Liver (tissue), 9 donors: ENCODE results near the gene ZNF71. TPM values are rescaled to one million over a fixed set of nuclear protein-coding genes. Genes with fewer than 3 reads are reported as not detected.

Experiments
- DNase-seq: peaks from one replicate; pipeline ENCODE4 v3.0.0-alpha.2; 2017; ENCODE audit warnings: low spot score
- H3K27ac ChIP-seq, 2 donors: one replicate each; pipeline ENCODE4 v1.7.0; 2013; ENCODE audit warnings: inconsistent platforms in 2 of 2, low read length in 2 of 2, control low read depth in 1 of 2, low read depth in 1 of 2, mild to moderate bottlenecking in 1 of 2
- H3K27me3 ChIP-seq, 4 donors: one replicate each; pipeline versions ENCODE4 v1.6.1 to v1.7.0; 2013; ENCODE audit warnings: low read length in 3 of 4, inconsistent platforms in 1 of 4, mild to moderate bottlenecking in 1 of 4, moderate library complexity in 1 of 4; ENCODE audit not compliant: control insufficient read depth in 4 of 4, insufficient read depth in 4 of 4
- H3K36me3 ChIP-seq, 4 donors: one replicate each; pipeline versions ENCODE4 v1.6.1 to v1.7.0; 2013; ENCODE audit warnings: low read length in 3 of 4, mild to moderate bottlenecking in 3 of 4, low read depth in 1 of 4, moderate library complexity in 1 of 4; ENCODE audit not compliant: control insufficient read depth in 4 of 4, insufficient read depth in 3 of 4
- H3K4me1 ChIP-seq, 4 donors: one replicate each; pipeline versions ENCODE4 v1.6.1 to v1.7.0; 2013; ENCODE audit warnings: low read length in 3 of 4, mild to moderate bottlenecking in 3 of 4, moderate library complexity in 1 of 4; ENCODE audit not compliant: control insufficient read depth in 4 of 4, insufficient read depth in 4 of 4
- H3K4me3 ChIP-seq, 3 donors: one replicate each; pipeline versions ENCODE4 v1.6.1 to v1.7.0; 2013; ENCODE audit warnings: low read length in 3 of 3, control low read depth in 1 of 3, low read depth in 1 of 3, mild to moderate bottlenecking in 1 of 3
- H3K9ac ChIP-seq, 2 donors: one replicate each; pipeline ENCODE4 v1.7.0; 2013; ENCODE audit warnings: low read length in 2 of 2, mild to moderate bottlenecking in 2 of 2, moderate library complexity in 2 of 2, control low read depth in 1 of 2, low read depth in 1 of 2
- H3K9me3 ChIP-seq, 4 donors: one replicate each; pipeline versions ENCODE4 v1.6.1 to v1.7.0; 2013; ENCODE audit warnings: low read length in 3 of 4; ENCODE audit not compliant: control insufficient read depth in 4 of 4
- EGR1 ChIP-seq, 2 donors: IDR thresholded peaks; 2 replicates each; pipeline ENCODE4 v1.6.1; 2016 to 2018; ENCODE audit warnings: antibody characterized with exemption in 2 of 2, low read depth in 2 of 2
- FOXA1 ChIP-seq: IDR thresholded peaks from 2 replicates; pipeline ENCODE4 v1.6.1; 2016; ENCODE audit warnings: antibody characterized with exemption
- FOXA2 ChIP-seq: IDR thresholded peaks from 2 replicates; pipeline ENCODE4 v1.6.1; 2016; ENCODE audit warnings: antibody characterized with exemption
- HNF4G ChIP-seq: IDR thresholded peaks from 2 replicates; pipeline ENCODE4 v1.6.1; 2016; ENCODE audit warnings: antibody characterized with exemption
- JUND ChIP-seq, 2 donors: IDR thresholded peaks; 2 replicates each; pipeline ENCODE4 v1.6.1; 2016; ENCODE audit warnings: antibody characterized with exemption in 2 of 2
- MAX ChIP-seq: IDR thresholded peaks from 2 replicates; pipeline ENCODE4 v1.6.1; 2016; ENCODE audit warnings: antibody characterized with exemption
- NR2F2 ChIP-seq: IDR thresholded peaks from 2 replicates; pipeline ENCODE4 v1.6.1; 2016; ENCODE audit warnings: antibody characterized with exemption
- RXRA ChIP-seq, 2 donors: IDR thresholded peaks; 2 replicates each; pipeline ENCODE4 v1.6.1; 2017 to 2018; ENCODE audit warnings: antibody characterized with exemption in 2 of 2, mild to moderate bottlenecking in 1 of 2
- TAF1 ChIP-seq: conservative IDR thresholded peaks from 2 replicates; pipeline ENCODE4 v1.6.1; 2016; ENCODE audit warnings: antibody characterized with exemption, mild to moderate bottlenecking
- YY1 ChIP-seq: IDR thresholded peaks from 2 replicates; pipeline ENCODE4 v1.6.1; 2016; ENCODE audit warnings: antibody characterized with exemption, mild to moderate bottlenecking
- whole genome bisulfite sequencing: extraction: QIAGEN DNeasy Blood & Tissue Kit; methylation state at CpG from one replicate; pipeline ENCODE4 v1.1.7; 2013; 5-methylcytosine and 5-hydroxymethylcytosine counted together
- polyA plus RNA-seq, 2 donors: library from polyadenylated mRNA; stranded (reverse) in 1 of 2; unstranded in 1 of 2; fragments of 200-250 nt in 1 of 2; fragments of >200 nt in 1 of 2; fragmentation: Nextera tagmentation in 1 of 2; extraction: Ambion mirVana in 1 of 2; gene quantifications; one replicate each; pipeline versions ENCODE4 v1.2.1 to v1.2.3, GENCODE V29; 2013 to 2015
- total RNA-seq, 2 donors: library from RNA; depleted of rRNA; stranded (reverse); fragments of >200 nt; gene quantifications; one replicate each; pipeline ENCODE4 v1.2.3, GENCODE V29; 2014
- TF ChIP-seq, protein P1 (sequence below): IDR thresholded peaks from 2 replicates; pipeline ENCODE4 v1.6.1; 2016; ENCODE audit warnings: antibody characterized with exemption
- TF ChIP-seq, protein P2 (sequence below): IDR thresholded peaks from 2 replicates; pipeline ENCODE4 v1.6.1; 2016; ENCODE audit warnings: antibody characterized with exemption, mild to moderate bottlenecking
- donor health status: healthy.
- donor health status: healthy.
- donor health status: healthy.
- donor health status: healthy.
- donor health status: healthy.

ZNF71 gene
- total and polyA plus RNA-seq, 4 donors, result 0.46 to 3.4 (median 1.8) TPM

DNA sequence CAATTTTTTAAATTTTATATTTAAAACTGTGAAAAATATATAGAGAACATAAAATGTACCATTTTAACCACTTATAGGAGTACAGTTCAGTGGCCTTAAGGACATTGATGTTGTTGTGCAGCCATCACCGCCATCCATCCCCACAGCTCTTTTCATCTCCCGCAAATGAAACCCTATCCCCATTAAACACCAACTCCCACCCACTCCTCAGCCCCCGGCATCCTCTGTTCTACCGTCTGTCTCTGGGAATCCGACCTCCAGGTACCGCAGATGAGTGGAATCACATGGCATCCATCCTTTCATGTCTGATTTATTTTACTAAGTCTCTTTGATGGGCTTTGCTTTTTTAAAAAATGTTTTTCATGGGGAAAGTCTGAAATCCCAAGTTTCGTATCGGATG, 24.0 kb downstream of the ZNF71 start:
- H3K4me3 ChIP-seq, result peak overlapping the region in 1 of 3 donors; percentile 51
- peaks cover 16 to 62% (median 38%) of the 10 kb centered on the region in 4 donors for H3K9me3 ChIP-seq
- no peak overlapping the region for H3K9ac ChIP-seq
- no peaks in the 10 kb centered on the region for H3K27me3 ChIP-seq
- no peak for DNase-seq
- H3K36me3 ChIP-seq, result peaks cover 1 to 14% (median 3%) of the 10 kb centered on the region in 4 donors
- WGBS, result 83% methylated on average over 8 of the region's 8 CpGs
- no peak overlapping the region for H3K27ac ChIP-seq
- no peak for TF ChIP-seq YY1
- no peak for TF ChIP-seq JUND (IDR thresholded peaks at IDR 0.05)
- H3K4me1 ChIP-seq, result no peaks in the 10 kb centered on the region

- TF ChIP-seq RXRA (IDR thresholded peaks at IDR 0.05) (no peak), MAX (no peak)
- no peak overlapping the region for H3K9ac ChIP-seq
- H3K27ac ChIP-seq, result no peak overlapping the region
- H3K4me1 ChIP-seq, result no peaks in the 10 kb centered on the region
- H3K4me3 ChIP-seq, result peak overlapping the region in 1 of 3 donors; percentile 43
- 98% methylated on average over 37 of the region's 37 CpGs for WGBS
- DNase-seq, result no peak
- H3K27me3 ChIP-seq, result no peaks in the 10 kb centered on the region
- peaks cover 1 to 14% (median 3%) of the 10 kb centered on the region in 4 donors for H3K36me3 ChIP-seq
- peaks cover 24 to 56% (median 39%) of the 10 kb centered on the region in 4 donors for H3K9me3 ChIP-seq
Measured at GRCh38 chr19:56622374-56622773, 27.3 kb downstream of the ZNF71 start.

- Histone ChIP-seq H3K9ac (no peak overlapping the region), H3K4me3 (peak overlapping the region in 2 of 3 donors; percentile 16 to 21), H3K9me3 (peaks cover 18 to 51% (median 40%) of the 10 kb centered on the region in 4 donors), H3K27me3 (no peaks in the 10 kb centered on the region), H3K36me3 (peaks cover 1 to 12% (median 3%) of the 10 kb centered on the region in 4 donors), H3K27ac (no peak overlapping the region), H3K4me1 (no peaks in the 10 kb centered on the region)
- no peak for DNase-seq
- WGBS, result 91% methylated on average over 9 of the region's 9 CpGs
- no peak for TF ChIP-seq EGR1 (IDR thresholded peaks at IDR 0.05; ENCODE audit: low read depth in 2 of 2)
Measured at GRCh38 chr19:56623006-56623405, 27.9 kb downstream of the ZNF71 start.

- no peaks in the 10 kb centered on the region for H3K27me3 ChIP-seq
- peaks cover 0 to 12% (median 2%) of the 10 kb centered on the region in 4 donors for H3K36me3 ChIP-seq
- no peak overlapping the region for H3K4me3 ChIP-seq
- no peak overlapping the region for H3K9ac ChIP-seq
- 95% methylated on average over 9 of the region's 9 CpGs for WGBS
- no peaks in the 10 kb centered on the region for H3K4me1 ChIP-seq
- DNase-seq, result no peak
- H3K9me3 ChIP-seq, result peaks cover 21 to 55% (median 44%) of the 10 kb centered on the region in 4 donors
- TF ChIP-seq FOXA1 (no peak), TAF1 (no peak), EGR1 (IDR thresholded peaks at IDR 0.05; ENCODE audit: low read depth in 2 of 2) (no peak)
- TF ChIP-seq, protein P1, sequence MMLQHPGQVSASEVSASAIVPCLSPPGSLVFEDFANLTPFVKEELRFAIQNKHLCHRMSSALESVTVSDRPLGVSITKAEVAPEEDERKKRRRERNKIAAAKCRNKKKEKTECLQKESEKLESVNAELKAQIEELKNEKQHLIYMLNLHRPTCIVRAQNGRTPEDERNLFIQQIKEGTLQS, result no peak
- H3K27ac ChIP-seq, result no peak overlapping the region
Measured at GRCh38 chr19:56625708-56626107, 30.6 kb downstream of the ZNF71 start.

- TF ChIP-seq FOXA1 (no peak), MAX (no peak), FOXA2 (no peak), HNF4G (no peak), NR2F2 (no peak)
- TF ChIP-seq, protein P2, sequence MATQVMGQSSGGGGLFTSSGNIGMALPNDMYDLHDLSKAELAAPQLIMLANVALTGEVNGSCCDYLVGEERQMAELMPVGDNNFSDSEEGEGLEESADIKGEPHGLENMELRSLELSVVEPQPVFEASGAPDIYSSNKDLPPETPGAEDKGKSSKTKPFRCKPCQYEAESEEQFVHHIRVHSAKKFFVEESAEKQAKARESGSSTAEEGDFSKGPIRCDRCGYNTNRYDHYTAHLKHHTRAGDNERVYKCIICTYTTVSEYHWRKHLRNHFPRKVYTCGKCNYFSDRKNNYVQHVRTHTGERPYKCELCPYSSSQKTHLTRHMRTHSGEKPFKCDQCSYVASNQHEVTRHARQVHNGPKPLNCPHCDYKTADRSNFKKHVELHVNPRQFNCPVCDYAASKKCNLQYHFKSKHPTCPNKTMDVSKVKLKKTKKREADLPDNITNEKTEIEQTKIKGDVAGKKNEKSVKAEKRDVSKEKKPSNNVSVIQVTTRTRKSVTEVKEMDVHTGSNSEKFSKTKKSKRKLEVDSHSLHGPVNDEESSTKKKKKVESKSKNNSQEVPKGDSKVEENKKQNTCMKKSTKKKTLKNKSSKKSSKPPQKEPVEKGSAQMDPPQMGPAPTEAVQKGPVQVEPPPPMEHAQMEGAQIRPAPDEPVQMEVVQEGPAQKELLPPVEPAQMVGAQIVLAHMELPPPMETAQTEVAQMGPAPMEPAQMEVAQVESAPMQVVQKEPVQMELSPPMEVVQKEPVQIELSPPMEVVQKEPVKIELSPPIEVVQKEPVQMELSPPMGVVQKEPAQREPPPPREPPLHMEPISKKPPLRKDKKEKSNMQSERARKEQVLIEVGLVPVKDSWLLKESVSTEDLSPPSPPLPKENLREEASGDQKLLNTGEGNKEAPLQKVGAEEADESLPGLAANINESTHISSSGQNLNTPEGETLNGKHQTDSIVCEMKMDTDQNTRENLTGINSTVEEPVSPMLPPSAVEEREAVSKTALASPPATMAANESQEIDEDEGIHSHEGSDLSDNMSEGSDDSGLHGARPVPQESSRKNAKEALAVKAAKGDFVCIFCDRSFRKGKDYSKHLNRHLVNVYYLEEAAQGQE, result no peak
- WGBS, result 16% methylated on average over 1 of the region's 1 CpG
- H3K27me3 ChIP-seq, result no peaks in the 10 kb centered on the region
- no peak overlapping the region for H3K9ac ChIP-seq
- no peak overlapping the region for H3K27ac ChIP-seq
- no peak overlapping the region for H3K4me3 ChIP-seq
- H3K9me3 ChIP-seq, result peaks cover 24 to 51% (median 33%) of the 10 kb centered on the region in 4 donors
- H3K4me1 ChIP-seq, result no peaks in the 10 kb centered on the region
- DNase-seq, result no peak
- H3K36me3 ChIP-seq, result no peaks in the 10 kb centered on the region
Measured at GRCh38 chr19:56633021-56633420, 37.9 kb downstream of the ZNF71 start.
